SJCRH30 (cell line): ENCODE results near the gene CD68. TPM values are rescaled to one million over a fixed set of nuclear protein-coding genes. Genes with fewer than 3 reads are reported as not detected.
A peak's percentile ranks its signal among the peaks of the same experiment; 100 is the strongest.

Experiments
- DNase-seq, 2 experiments: peaks; one replicate each; pipeline ENCODE4 v3.0.0-alpha.2; 2015 to 2020
- H3K27ac ChIP-seq: fragments of 250-450 bp; sonication (Bioruptor Pico); 2 replicates; pipeline ENCODE4 v1.5.1; 2020; ENCODE audit warnings: mild to moderate bottlenecking, moderate library complexity
- H3K27me3 ChIP-seq: fragments of 250-450 bp; sonication (Bioruptor Pico); 2 replicates; pipeline ENCODE4 v1.5.1; 2020; ENCODE audit warnings: mild to moderate bottlenecking, moderate library complexity
- H3K36me3 ChIP-seq: fragments of 250-450 bp; sonication (Bioruptor Pico); 2 replicates; pipeline ENCODE4 v1.5.1; 2020; ENCODE audit warnings: mild to moderate bottlenecking, moderate library complexity
- H3K4me1 ChIP-seq: fragments of 250-450 bp; sonication (Bioruptor Pico); 2 replicates; pipeline ENCODE4 v1.5.1; 2020; ENCODE audit warnings: mild to moderate bottlenecking, moderate library complexity
- H3K4me3 ChIP-seq: fragments of 250-450 bp; sonication (Bioruptor Pico); 2 replicates; pipeline ENCODE4 v1.5.1; 2020; ENCODE audit warnings: mild to moderate bottlenecking, moderate library complexity
- H3K9me3 ChIP-seq: fragments of 250-450 bp; sonication (Bioruptor Pico); replicated peaks from 2 replicates; pipeline ENCODE4 v1.5.1; 2020; ENCODE audit warnings: mild to moderate bottlenecking, moderate library complexity
- total RNA-seq: library from RNA; depleted of rRNA; stranded (reverse); fragments of >200 nt; shearing (Covaris generic); gene quantifications from 2 replicates; pipeline ENCODE4 v1.2.3, GENCODE V29; 2014

Gene CD68
- total RNA-seq, 1 experiment from 2014 or later: 0.18 TPM

- DNase-seq: no peak
- no peak overlapping the region for H3K4me3 ChIP-seq
- no peaks in the 10 kb centered on the region for H3K27me3 ChIP-seq
- H3K27ac ChIP-seq: no peak overlapping the region
- 0 out of 2 replicates have a peak, but pooled peaks cover 5% of the 10 kb centered on the region for H3K4me1 ChIP-seq
- H3K9me3 ChIP-seq: no peaks in the 10 kb centered on the region
- H3K36me3 ChIP-seq: no peaks in the 10 kb centered on the region
Observed at GRCh38 chr17:7556627-7557026, 22.8 kb upstream of the CD68 start.

GRCh38 chr17:7557147-7557764 is 22.2 kb upstream of the CD68 start:
- no peak for DNase-seq
- H3K4me1 ChIP-seq: 0 out of 2 replicates have a peak, but pooled peaks cover 5% of the 10 kb centered on the region
- H3K9me3 ChIP-seq: no peaks in the 10 kb centered on the region
- no peak overlapping the region for H3K4me3 ChIP-seq
- no peak overlapping the region for H3K27ac ChIP-seq
- H3K27me3 ChIP-seq: no peaks in the 10 kb centered on the region
- no peaks in the 10 kb centered on the region for H3K36me3 ChIP-seq

GRCh38 chr17:7557775-7558543 is 21.5 kb upstream of the CD68 start:
- Histone ChIP-seq H3K9me3 (no peaks in the 10 kb centered on the region), H3K36me3 (no peaks in the 10 kb centered on the region), H3K27me3 (no peaks in the 10 kb centered on the region), H3K4me3 (peak overlapping the region; percentile 43), H3K27ac (no peak overlapping the region), H3K4me1 (0 out of 2 replicates have a peak, but pooled peaks cover 5% of the 10 kb centered on the region)
- DNase-seq: peak; percentile 53 to 63

- Histone ChIP-seq H3K4me1 (0 out of 2 replicates have a peak, but pooled peaks cover 5% of the 10 kb centered on the region), H3K27me3 (no peaks in the 10 kb centered on the region), H3K27ac (no peak within 1 kb of the TSS), H3K4me3 (peak within 1 kb of the TSS; percentile 43), H3K36me3 (no peaks in the 10 kb centered on the region), H3K9me3 (no peaks in the 10 kb centered on the region)
- no peak for DNase-seq
Observed at GRCh38 chr17:7558544-7559319, 20.7 kb upstream of the CD68 start, which contains the start of gene TNFSF13. TSS of gene TNFSF13 (plus strand) at chr17:7558750. CDS start at chr17:7559040, 290 bp downstream.

- H3K27me3 ChIP-seq: no peaks in the 10 kb centered on the region
- H3K9me3 ChIP-seq: no peaks in the 10 kb centered on the region
- H3K4me1 ChIP-seq: 0 out of 2 replicates have a peak, but pooled peaks cover 5% of the 10 kb centered on the region
- no peak overlapping the region for H3K4me3 ChIP-seq
- H3K36me3 ChIP-seq: peaks cover 1% of the 10 kb centered on the region; the same call in 1 of the 2 replicates
- no peak for DNase-seq
- no peak overlapping the region for H3K27ac ChIP-seq
Observed at GRCh38 chr17:7559320-7560171, 19.9 kb upstream of the CD68 start.

GRCh38 chr17:7560172-7561027 is 19.0 kb upstream of the CD68 start:
- Histone ChIP-seq H3K4me3 (peak overlapping the region; percentile 76), H3K4me1 (0 out of 2 replicates have a peak, but pooled peaks cover 5% of the 10 kb centered on the region), H3K9me3 (no peaks in the 10 kb centered on the region), H3K36me3 (peaks cover 9% of the 10 kb centered on the region), H3K27ac (no peak overlapping the region), H3K27me3 (no peaks in the 10 kb centered on the region)
- DNase-seq: peak; percentile 43 to 46

- no peaks in the 10 kb centered on the region for H3K27me3 ChIP-seq
- peaks cover 13% of the 10 kb centered on the region for H3K36me3 ChIP-seq
- no peaks in the 10 kb centered on the region for H3K9me3 ChIP-seq
- H3K4me1 ChIP-seq: 0 out of 2 replicates have a peak, but pooled peaks cover 5% of the 10 kb centered on the region
- DNase-seq: peak; percentile 78 to 84
- H3K27ac ChIP-seq: peak overlapping the region; percentile 55
- peak overlapping the region; percentile 76 for H3K4me3 ChIP-seq
Observed at GRCh38 chr17:7561028-7561575, 18.3 kb upstream of the CD68 start.

GRCh38 chr17:7561589-7562207 is 17.7 kb upstream of the CD68 start, which contains the start of gene SENP3:
TSS of gene SENP3 (plus strand) at chr17:7561919. CDS start at chr17:7563077, 1,158 bp downstream.
- 0 out of 2 replicates have a peak, but pooled peaks cover 5% of the 10 kb centered on the region for H3K4me1 ChIP-seq
- peak within 1 kb of the TSS; percentile 55 for H3K27ac ChIP-seq
- peak; percentile 79 to 82 for DNase-seq
- peak within 1 kb of the TSS; percentile 76 for H3K4me3 ChIP-seq
- H3K27me3 ChIP-seq: no peaks in the 10 kb centered on the region
- H3K9me3 ChIP-seq: no peaks in the 10 kb centered on the region
- peaks cover 13% of the 10 kb centered on the region for H3K36me3 ChIP-seq

- Histone ChIP-seq H3K9me3 (no peaks in the 10 kb centered on the region), H3K4me1 (0 out of 2 replicates have a peak, but pooled peaks cover 5% of the 10 kb centered on the region), H3K36me3 (peaks cover 18% of the 10 kb centered on the region), H3K27ac (peak overlapping the region; percentile 55), H3K4me3 (peak overlapping the region; percentile 76), H3K27me3 (no peaks in the 10 kb centered on the region)
- no peak for DNase-seq
Observed at GRCh38 chr17:7562208-7562605, 17.2 kb upstream of the CD68 start.

GRCh38 chr17:7563115-7563869 is 16.1 kb upstream of the CD68 start:
- Histone ChIP-seq H3K4me1 (0 out of 2 replicates have a peak, but pooled peaks cover 2% of the 10 kb centered on the region), H3K27ac (no peak overlapping the region), H3K36me3 (peaks cover 18% of the 10 kb centered on the region), H3K27me3 (no peaks in the 10 kb centered on the region), H3K4me3 (no peak overlapping the region; the same call in 1 of the 2 replicates), H3K9me3 (no peaks in the 10 kb centered on the region)
- no peak for DNase-seq

GRCh38 chr17:7569571-7569970 is 9.9 kb upstream of the CD68 start:
- no peak overlapping the region for H3K27ac ChIP-seq
- H3K27me3 ChIP-seq: no peaks in the 10 kb centered on the region
- no peaks in the 10 kb centered on the region for H3K9me3 ChIP-seq
- no peaks in the 10 kb centered on the region for H3K4me1 ChIP-seq
- peaks cover 38% of the 10 kb centered on the region for H3K36me3 ChIP-seq
- H3K4me3 ChIP-seq: no peak overlapping the region
- DNase-seq: no peak

GRCh38 chr17:7570351-7570750 is 9.1 kb upstream of the CD68 start:
- Histone ChIP-seq H3K4me3 (no peak overlapping the region), H3K27ac (no peak overlapping the region), H3K27me3 (no peaks in the 10 kb centered on the region), H3K9me3 (no peaks in the 10 kb centered on the region), H3K4me1 (no peaks in the 10 kb centered on the region), H3K36me3 (peaks cover 39% of the 10 kb centered on the region)
- no peak for DNase-seq
